ENCODE data around the gene ANKRD17.
A peak's percentile ranks its signal among the peaks of the same experiment; 100 is the strongest.

ANKRD17 gene

DNA sequence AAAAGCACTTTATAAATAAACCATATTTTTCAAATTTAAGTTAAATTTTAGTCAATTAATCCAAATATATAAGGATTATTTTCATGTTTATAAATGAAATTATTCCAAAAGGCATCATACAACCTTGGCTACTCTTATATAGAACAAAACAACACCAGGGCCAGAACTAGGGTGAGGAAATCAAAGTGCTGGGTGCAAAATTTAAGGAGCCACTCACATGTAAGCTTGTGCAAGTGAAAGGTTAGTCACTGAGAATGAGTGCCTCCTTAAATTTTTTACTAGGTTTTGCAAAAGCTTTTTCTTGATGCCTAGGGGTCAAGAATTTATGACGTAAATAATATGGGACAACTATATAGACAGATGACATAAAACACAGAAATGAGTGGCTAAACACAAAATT is 105.7 kb downstream of the ANKRD17 start:
- no peak for DNase-seq (ENCODE audit: insufficient read length, low spot score)
- FAIRE-seq = no peak
- TF ChIP-seq, protein P1, sequence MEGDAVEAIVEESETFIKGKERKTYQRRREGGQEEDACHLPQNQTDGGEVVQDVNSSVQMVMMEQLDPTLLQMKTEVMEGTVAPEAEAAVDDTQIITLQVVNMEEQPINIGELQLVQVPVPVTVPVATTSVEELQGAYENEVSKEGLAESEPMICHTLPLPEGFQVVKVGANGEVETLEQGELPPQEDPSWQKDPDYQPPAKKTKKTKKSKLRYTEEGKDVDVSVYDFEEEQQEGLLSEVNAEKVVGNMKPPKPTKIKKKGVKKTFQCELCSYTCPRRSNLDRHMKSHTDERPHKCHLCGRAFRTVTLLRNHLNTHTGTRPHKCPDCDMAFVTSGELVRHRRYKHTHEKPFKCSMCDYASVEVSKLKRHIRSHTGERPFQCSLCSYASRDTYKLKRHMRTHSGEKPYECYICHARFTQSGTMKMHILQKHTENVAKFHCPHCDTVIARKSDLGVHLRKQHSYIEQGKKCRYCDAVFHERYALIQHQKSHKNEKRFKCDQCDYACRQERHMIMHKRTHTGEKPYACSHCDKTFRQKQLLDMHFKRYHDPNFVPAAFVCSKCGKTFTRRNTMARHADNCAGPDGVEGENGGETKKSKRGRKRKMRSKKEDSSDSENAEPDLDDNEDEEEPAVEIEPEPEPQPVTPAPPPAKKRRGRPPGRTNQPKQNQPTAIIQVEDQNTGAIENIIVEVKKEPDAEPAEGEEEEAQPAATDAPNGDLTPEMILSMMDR (IDR thresholded peaks at IDR 0.05; ENCODE audit: insufficient read depth, missing control alignments) = no peak

DNA sequence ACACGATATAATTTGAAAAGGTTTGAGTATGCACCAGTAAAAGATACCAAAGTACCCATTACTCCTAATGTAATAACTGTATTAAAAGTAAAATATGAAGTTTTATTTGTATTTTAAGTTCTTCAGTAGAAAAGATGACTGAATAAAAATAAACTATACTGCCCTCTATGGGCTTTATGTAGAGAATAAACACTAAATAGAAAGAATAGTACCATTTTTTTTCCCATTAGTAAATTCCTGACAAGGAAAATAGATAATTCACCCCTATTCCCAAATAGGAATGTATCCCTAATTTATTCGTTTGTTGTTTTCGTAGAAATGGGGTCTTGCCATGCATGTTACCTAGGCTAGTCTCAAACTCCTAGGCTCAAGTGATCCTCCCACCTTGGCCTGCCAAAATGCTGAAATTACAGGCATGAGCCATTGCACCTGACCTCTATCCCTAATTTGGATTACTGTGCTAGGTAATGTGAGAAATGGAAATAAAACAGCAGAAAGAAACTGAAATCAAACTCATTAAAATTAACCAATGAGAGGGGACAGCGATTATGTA is 115.5 kb downstream of the ANKRD17 start:
- no peak for FAIRE-seq
- no peak for DNase-seq (ENCODE audit: insufficient read length, low spot score)
- TF ChIP-seq, protein P1 (IDR thresholded peaks at IDR 0.05; ENCODE audit: insufficient read depth, missing control alignments) = peak; percentile 25

DNA sequence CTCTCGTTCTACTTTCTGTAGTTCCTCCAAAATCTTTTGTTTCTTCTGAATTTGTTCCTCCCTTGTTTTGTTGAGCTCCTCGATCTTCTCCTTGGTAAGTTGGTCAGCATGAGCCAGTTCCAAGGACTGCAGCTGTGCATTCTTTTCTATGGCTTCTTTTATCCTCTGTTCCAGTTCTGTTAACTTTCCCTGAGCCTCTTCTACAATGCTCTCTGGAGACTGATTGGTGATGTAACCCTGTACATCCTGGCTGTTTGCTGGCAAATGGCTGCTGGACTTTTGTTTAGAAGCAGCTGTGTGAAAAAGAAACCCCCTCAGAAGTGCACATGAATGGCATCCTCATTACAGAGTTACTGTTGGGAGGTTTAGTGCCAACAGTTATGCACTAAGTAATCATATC is 118.6 kb downstream of the ANKRD17 start:
- FAIRE-seq (no peak), DNase-seq (ENCODE audit: insufficient read length, low spot score) (no peak)
- TF ChIP-seq, protein P1 (IDR thresholded peaks at IDR 0.05; ENCODE audit: insufficient read depth, missing control alignments) = no peak

DNA sequence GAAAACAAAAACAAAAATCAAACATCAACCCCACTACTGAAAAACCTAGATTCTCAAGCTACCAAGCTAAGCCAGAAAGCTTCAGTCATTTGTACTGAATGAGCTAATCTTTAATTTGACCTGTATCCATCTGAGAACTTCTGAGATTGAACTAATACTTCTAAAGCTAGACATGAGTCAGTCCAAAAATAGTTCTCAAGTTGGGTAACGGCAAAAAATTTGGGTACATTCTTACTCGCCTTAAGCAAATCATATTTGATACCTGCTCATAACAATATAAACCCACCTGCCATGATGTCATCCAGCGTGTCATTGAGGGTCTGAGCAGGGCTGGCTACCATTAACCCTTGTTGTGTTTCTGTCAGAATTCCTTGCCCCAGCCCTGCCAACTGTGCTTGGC is 119.4 kb downstream of the ANKRD17 start:
- TF ChIP-seq, protein P1 (IDR thresholded peaks at IDR 0.05; ENCODE audit: insufficient read depth, missing control alignments) = no peak
- FAIRE-seq (no peak), DNase-seq (ENCODE audit: insufficient read length, low spot score) (no peak)

DNA sequence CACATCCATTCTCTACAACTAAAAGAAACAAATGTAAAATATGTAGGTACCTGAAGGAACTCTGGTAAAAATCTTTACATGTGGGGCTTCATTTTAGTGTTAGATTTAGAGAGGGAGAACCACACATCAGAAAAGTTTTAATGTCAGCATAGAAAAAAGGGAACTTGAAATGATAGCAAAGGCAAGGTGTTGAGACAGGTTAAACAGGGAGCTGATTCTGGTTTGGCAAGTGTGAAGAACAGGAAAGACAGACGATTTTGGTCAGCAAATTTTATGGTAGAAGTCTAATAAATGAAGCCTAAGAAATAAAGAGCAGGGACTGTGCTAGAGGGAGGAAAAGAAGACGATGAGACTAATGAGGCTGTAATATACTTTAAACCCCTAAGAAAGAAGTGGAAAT is 121.5 kb downstream of the ANKRD17 start:
- no peak for DNase-seq (ENCODE audit: insufficient read length, low spot score)
- no peak for FAIRE-seq

DNA sequence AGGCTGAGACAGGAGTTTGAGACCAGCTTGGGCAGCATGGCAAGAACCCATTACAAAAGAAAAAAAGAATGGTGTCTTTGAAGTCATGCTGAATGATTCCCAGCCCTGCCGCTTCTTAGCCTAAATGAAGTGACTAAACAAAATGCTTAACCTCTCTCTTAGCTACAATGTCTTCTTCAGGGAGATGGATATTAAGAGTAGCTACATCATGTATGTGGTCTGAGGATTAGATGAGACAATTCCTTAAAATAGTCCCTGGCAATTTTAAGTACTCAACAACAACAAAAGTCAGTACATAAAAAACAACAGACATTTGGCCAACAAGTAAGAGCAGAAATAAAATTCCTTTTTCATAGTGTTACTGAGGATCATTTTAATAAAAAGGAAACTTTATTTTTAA is 124.8 kb downstream of the ANKRD17 start:
- TF ChIP-seq, protein P1 (IDR thresholded peaks at IDR 0.05; ENCODE audit: insufficient read depth, missing control alignments) = no peak
- DNase-seq (ENCODE audit: insufficient read length, low spot score) (no peak), FAIRE-seq (no peak)

More for the DNA sequence above, 121.5 kb downstream of the ANKRD17 start:
- TF ChIP-seq, protein P1 (IDR thresholded peaks at IDR 0.05; ENCODE audit: insufficient read depth, missing control alignments) = no peak

DNA sequence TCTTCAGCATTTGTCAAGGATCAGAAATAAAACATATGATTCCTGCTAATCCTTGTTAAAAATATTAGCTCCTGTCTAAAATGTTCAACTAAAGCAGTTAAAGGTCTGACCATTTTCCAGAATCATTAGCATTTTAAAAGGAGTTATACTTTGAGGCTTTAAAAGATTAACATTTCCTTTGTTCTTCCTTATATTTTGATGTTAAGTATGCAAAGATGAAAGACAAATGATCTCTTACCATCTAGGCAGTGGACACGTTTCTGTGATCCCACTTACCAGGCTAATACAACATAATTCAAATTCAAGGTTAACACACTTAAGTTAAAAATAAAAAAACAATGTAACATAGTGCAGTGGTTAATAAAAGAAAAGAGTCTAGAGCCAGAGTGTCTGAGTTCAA is 127.3 kb downstream of the ANKRD17 start:
- TF ChIP-seq, protein P1 (IDR thresholded peaks at IDR 0.05; ENCODE audit: insufficient read depth, missing control alignments) = no peak
- FAIRE-seq = peak; percentile 69
- DNase-seq (ENCODE audit: insufficient read length, low spot score) = no peak
